GM12878 (cell line): ENCODE measurements around the gene FAM241A. TPM values are rescaled to one million over a fixed set of nuclear protein-coding genes. Genes with fewer than 3 reads are reported as not detected.

Source experiments
- ATAC-seq: fragments of 200-7000 bp; cut with Tn5 transposase; 3 replicates; pipeline ENCODE4 v1.9.1; 2020; ENCODE audit warnings: mild to moderate bottlenecking, moderate library complexity
- BruUV-seq: library from RNA; stranded (reverse); fragments of 400-500 nt; replicated peaks from 2 replicates; lab custom pipeline; 2021; lab: Mats Ljungman, UMichigan
- CTCF ChIA-PET: fragments of 300-600 bp; sonication (Branson Sonifier 250); formaldehyde crosslinking; extraction: SDS; loops from one replicate; lab custom pipeline; 2021; ENCODE audit warnings: inconsistent platforms; lab: Yijun Ruan, JAX
- POLR2A ChIA-PET: fragments of 350-600 bp; formaldehyde crosslinking; extraction: SDS; loops from one replicate; lab custom pipeline; 2021; ENCODE audit warnings: inconsistent platforms; lab: Charles Lee
- RAD21 ChIA-PET: fragments of 300-600 bp; sonication (Branson Sonifier 250); formaldehyde crosslinking; loops from one replicate; lab custom pipeline; 2023; ENCODE audit warnings: antibody characterized with exemption; ENCODE audit not compliant: unreplicated experiment; lab: Charles Lee
- SMC1A ChIA-PET: fragments of 300-600 bp; sonication (Branson Sonifier 250); formaldehyde crosslinking; loops from one replicate; lab custom pipeline; 2023; ENCODE audit not compliant: unreplicated experiment, uncharacterized antibody; lab: Charles Lee
- DNase-seq: peaks from one replicate; pipeline ENCODE4 v3.0.0-alpha.2; 2011; ENCODE audit warnings: low read depth, low spot score
- FAIRE-seq: peaks from 3 replicates; lab custom pipeline; 2011; peaks lifted over from hg19 to GRCh38; lab: Jason Lieb, UNC
- H2AFZ ChIP-seq: 2 replicates; pipeline ENCODE4 v1.6.0; 2011; ENCODE audit warnings: low read depth, low read length, control low read depth; ENCODE audit not compliant: control insufficient read depth
- H3K27ac ChIP-seq: 2 replicates; pipeline ENCODE4 v1.5.1; 2011; ENCODE audit warnings: control low read depth; ENCODE audit not compliant: control insufficient read depth, insufficient read depth
- H3K27me3 ChIP-seq, 2 experiments: replicated peaks in 1 of 2; 2 replicates each; pipeline versions ENCODE4 v1.6.0 to v1.6.1; 2011; ENCODE audit warnings: low read length in 1 of 2; ENCODE audit not compliant: control insufficient read depth in 2 of 2, insufficient read depth in 2 of 2
- H3K36me3 ChIP-seq, 2 experiments: 2 replicates each; pipeline ENCODE4 v1.5.1; 2011; ENCODE audit warnings: low read length in 1 of 2; ENCODE audit not compliant: control insufficient read depth in 2 of 2, insufficient read depth in 2 of 2
- H3K4me1 ChIP-seq: 2 replicates; pipeline ENCODE4 v1.6.1; 2011; ENCODE audit warnings: mild to moderate bottlenecking, low read length, moderate library complexity, mixed read lengths; ENCODE audit not compliant: control insufficient read depth, insufficient read depth
- H3K4me2 ChIP-seq: 2 replicates; pipeline ENCODE4 v1.6.0; 2011; ENCODE audit warnings: control low read depth; ENCODE audit not compliant: control insufficient read depth, insufficient read depth
- H3K4me3 ChIP-seq: fragments of 200-600 bp; sonication (generic); 2 replicates; pipeline ENCODE4 v1.5.1; 2016
- H3K79me2 ChIP-seq: 2 replicates; pipeline ENCODE4 v1.6.0; 2011; ENCODE audit warnings: low read length; ENCODE audit not compliant: control insufficient read depth, insufficient read depth
- H3K9ac ChIP-seq: 2 replicates; pipeline ENCODE4 v1.8.0; 2011; ENCODE audit warnings: low read length, control low read depth, mixed read lengths; ENCODE audit not compliant: control insufficient read depth, insufficient read depth
- H3K9me3 ChIP-seq: replicated peaks from 3 replicates; pipeline ENCODE4 v1.5.1; 2011; ENCODE audit warnings: mild to moderate bottlenecking, low read length; ENCODE audit not compliant: control insufficient read depth, insufficient read depth
- H4K20me1 ChIP-seq: 2 replicates; pipeline ENCODE4 v1.6.0; 2011; ENCODE audit not compliant: control insufficient read depth, insufficient read depth
- CBFB ChIP-seq: IDR thresholded peaks from 2 replicates; pipeline ENCODE4 v1.6.1; 2016; ENCODE audit warnings: antibody characterized with exemption, low read depth
- CHD1 ChIP-seq: IDR thresholded peaks from 2 replicates; pipeline ENCODE4 v1.6.1; 2012; ENCODE audit warnings: low read depth, low read length, improper control_type of control experiment
- CUX1 ChIP-seq: IDR thresholded peaks from 2 replicates; pipeline ENCODE4 v1.6.1; 2012; ENCODE audit warnings: improper control_type of control experiment, low read depth, low read length; ENCODE audit not compliant: insufficient replicate concordance
- ETV6 ChIP-seq, 2 experiments: fragments of 450-650 bp in 1 of 2; IDR thresholded peaks in 1 of 2; conservative IDR thresholded peaks in 1 of 2; 2 replicates each; pipeline ENCODE4 v1.6.1; 2014; ENCODE audit warnings: antibody characterized with exemption in 1 of 2, borderline replicate concordance in 1 of 2, low read depth in 1 of 2, mild to moderate bottlenecking in 1 of 2, moderate library complexity in 1 of 2
- KLF5 ChIP-seq: fragments of 450-650 bp; IDR thresholded peaks from 2 replicates; pipeline ENCODE4 v1.6.1; 2014; ENCODE audit warnings: mild to moderate bottlenecking; ENCODE audit not compliant: partially characterized antibody
- MAX ChIP-seq: IDR thresholded peaks from 2 replicates; pipeline ENCODE4 v1.6.1; 2012; ENCODE audit warnings: low read depth, low read length, improper control_type of control experiment
- RAD21 ChIP-seq: IDR thresholded peaks from 2 replicates; pipeline ENCODE4 v1.6.1; 2011; ENCODE audit warnings: mild to moderate bottlenecking, low read depth, low read length, moderate library complexity; ENCODE audit not compliant: insufficient read depth
- RCOR1 ChIP-seq: conservative IDR thresholded peaks from 2 replicates; pipeline ENCODE4 v1.6.1; 2012; ENCODE audit warnings: low read depth, low read length, improper control_type of control experiment
- STAT1 ChIP-seq: fragments of 450-650 bp; conservative IDR thresholded peaks from 2 replicates; pipeline ENCODE4 v1.6.1; 2014; ENCODE audit warnings: antibody characterized with exemption, mild to moderate bottlenecking
- TCF12 ChIP-seq: IDR thresholded peaks from 2 replicates; pipeline ENCODE4 v1.6.1; 2011; ENCODE audit warnings: low read depth, mild to moderate bottlenecking, low read length
- ZBED1 ChIP-seq: IDR thresholded peaks from 2 replicates; pipeline ENCODE4 v1.6.1; 2016; ENCODE audit warnings: borderline replicate concordance
- ZNF24 ChIP-seq: fragments of 450-650 bp; IDR thresholded peaks from 2 replicates; pipeline ENCODE4 v1.6.1; 2017; ENCODE audit warnings: antibody characterized with exemption, mild to moderate bottlenecking
- ZNF687 ChIP-seq: fragments of 450-650 bp; IDR thresholded peaks from 2 replicates; pipeline ENCODE4 v1.6.1; 2017; ENCODE audit warnings: mild to moderate bottlenecking, moderate library complexity
- WGBS: methylation state at CpG from one replicate; pipeline ENCODE4 v1.1.6; 2016; ENCODE audit warnings: low lambda C conversion rate; ENCODE audit not compliant: insufficient replicate concordance, insufficient coverage; ENCODE audit errors: missing lambda C conversion rate; 5-methylcytosine and 5-hydroxymethylcytosine counted together
- in situ Hi-C: fragments of 300-500 bp; cut with MboI; formaldehyde crosslinking; loops from 9 replicates; pipeline ENCODE4 v1.14.3; 2018; ENCODE audit warnings: mixed read lengths
- intact Hi-C: fragments of 100-400 bp; cut with micrococcal nuclease; formaldehyde crosslinking; loops from one replicate; pipeline ENCODE4 v1.14.2; 2022; ENCODE audit not compliant: unreplicated experiment
- polyA plus RNA-seq, 11 experiments: library from polyadenylated mRNA; depleted of rRNA in 4 of 11; unstranded in 6 of 11; stranded (reverse) in 5 of 11; fragments of >200 nt; fragmentation: Nextera tagmentation in 4 of 11; fragmentation: Illumina TruSeq in 1 of 11; extraction: Ambion mirVana in 4 of 11; extraction: Trizol in 1 of 11; gene quantifications; 1 replicate in 1 of 11; 2 replicates in 10 of 11; pipeline versions ENCODE4 v1.2.1 to v1.2.3, GENCODE V29; 2011 to 2016; ENCODE audit warnings: inconsistent platforms in 2 of 11, missing spikeins in 2 of 11, low read depth in 1 of 11
- total RNA-seq, 4 experiments: library from RNA; depleted of rRNA in 3 of 4; stranded (reverse); fragments of >200 nt in 3 of 4; fragmentation: Illumina TruSeq in 1 of 4; extraction: Trizol in 1 of 4; gene quantifications; 2 replicates each; pipeline versions ENCODE4 v1.2.1 to v1.2.3, GENCODE V29; 2013 to 2021

Gene FAM241A
- total and polyA plus RNA-seq, 10 of the 15 experiments (the other 5 are each of a cell fraction or from before 2014, with no cell fraction given) = 0.20 to 7.5 (median 2.4) TPM

GRCh38 chr4:112147697-112148096 is 2.4 kb downstream of the FAM241A start (continued):
- no peak for TF ChIP-seq CUX1

- ChIA-PET CTCF (interaction anchor here (0.9 to 1.2 kb wide), 5 partner anchors 10 to 174 kb away, joined by 3 read pairs; no protein-coding TSS in a partner anchor), RAD21 (interaction anchor here (1.4 kb wide), 1 partner anchor 83 kb away, joined by 3 read pairs; no protein-coding TSS in a partner anchor), POLR2A (interaction anchor here (0.6 kb wide), 1 partner anchor 30 kb away, joined by 10 read pairs; no protein-coding TSS in a partner anchor), SMC1A (interaction anchor here (1.2 to 1.6 kb wide), 2 partner anchors 11 to 26 kb away, joined by 3 to 5 read pairs; no protein-coding TSS in a partner anchor)
- WGBS = 59% methylated on average over 5 of the region's 5 CpGs
- no peaks in the 10 kb centered on the region for H3K4me1 ChIP-seq
- no peaks in the 10 kb centered on the region for H3K36me3 ChIP-seq
- intact Hi-C loops = no loop called here
- BruUV-seq = no TSS peak
- no peak overlapping the region for H3K27ac ChIP-seq
- H3K27me3 ChIP-seq = peaks cover 0 to 2% of the 10 kb centered on the region in 2 experiments; a peak in 2 of 4 replicates
- in situ Hi-C loops = no loop called here
- H3K4me3 ChIP-seq = no peak overlapping the region
- H3K9me3 ChIP-seq = no peaks in the 10 kb centered on the region
- DNase-seq = no peak
- H2AFZ ChIP-seq = no peak overlapping the region
- H4K20me1 ChIP-seq = no peaks in the 10 kb centered on the region
- no peak for FAIRE-seq
- H3K9ac ChIP-seq = no peak overlapping the region
- ATAC-seq = no peak
- H3K79me2 ChIP-seq = no peaks in the 10 kb centered on the region; the same call in 1 of the 2 replicates
- no peak overlapping the region for H3K4me2 ChIP-seq
- no peak for TF ChIP-seq CHD1
- no peak for TF ChIP-seq ZNF24
- TF ChIP-seq STAT1 = no peak
- TF ChIP-seq CBFB = no peak
- TF ChIP-seq TCF12 = no peak
- no peak for TF ChIP-seq ZNF687
- no peak for TF ChIP-seq ETV6 (conservative IDR thresholded peaks at IDR 0.05 in 1 of 2, IDR thresholded peaks at IDR 0.05 in 1 of 2; ENCODE audit: borderline replicate concordance in 1 of 2, low read depth in 1 of 2)
- no peak for TF ChIP-seq RCOR1
- TF ChIP-seq KLF5 = no peak
- no peak for TF ChIP-seq ZBED1
- TF ChIP-seq RAD21 = no peak
- no peak for TF ChIP-seq MAX
Measured at GRCh38 chr4:112150920-112151319, 5.7 kb downstream of the FAM241A start.
